Amniotic epithelial cell (primary cell): ENCODE measurements around the gene RAB40B.

Experiments used
- DNase-seq: peaks from one replicate; pipeline ENCODE4 v3.0.0-alpha.2; 2010; ENCODE audit warnings: low read depth

RAB40B gene

GRCh38 chr17:82692268-82692667, 6.2 kb downstream of the RAB40B start:
- DNase-seq = no peak

DNA sequence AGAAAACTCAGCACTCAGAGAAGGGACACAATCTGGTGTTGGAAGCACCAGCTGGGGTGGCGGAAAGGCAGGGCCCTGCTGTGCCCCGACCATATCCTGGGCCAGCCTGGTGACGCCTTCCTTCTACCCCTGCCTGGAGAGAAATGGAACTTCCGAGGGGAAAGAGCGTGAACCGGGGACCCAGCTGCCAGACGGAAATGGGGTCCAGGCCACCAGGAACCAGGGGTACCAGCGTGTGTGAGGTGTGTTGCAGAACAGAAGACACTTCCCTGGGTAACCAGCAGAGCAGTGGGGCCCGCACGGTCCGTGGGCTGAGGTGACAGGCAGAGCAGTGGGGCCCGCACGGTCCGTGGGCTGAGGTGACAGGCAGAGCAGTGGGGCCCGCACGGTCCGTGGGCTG, 6.8 kb downstream of the RAB40B start:
- no peak for DNase-seq

GRCh38 chr17:82690786-82691489, 7.6 kb downstream of the RAB40B start:
- DNase-seq = no peak

DNA sequence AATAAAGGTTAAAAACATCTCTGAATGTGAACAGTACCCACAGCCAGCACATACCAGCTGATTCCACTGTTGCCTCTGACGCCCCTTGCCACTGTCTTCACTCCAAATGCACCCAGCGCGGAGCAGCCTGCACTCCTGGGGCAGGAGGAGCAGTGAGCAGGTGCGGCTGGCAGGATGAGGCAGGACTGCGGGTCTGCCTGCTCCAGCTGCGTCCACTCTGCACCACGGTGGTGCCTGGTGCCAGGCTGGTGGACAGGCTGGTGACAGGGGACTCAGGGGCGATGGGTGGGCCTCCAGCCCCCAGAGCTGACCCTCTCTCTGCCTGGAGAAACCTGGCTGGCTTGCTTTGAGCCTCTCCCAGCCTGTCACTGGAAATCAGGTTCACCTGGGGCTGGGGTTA, 9.4 kb downstream of the RAB40B start:
- DNase-seq = no peak

GRCh38 chr17:82687871-82688270, 10.6 kb downstream of the RAB40B start:
- no peak for DNase-seq

GRCh38 chr17:82687375-82687861, 11.1 kb downstream of the RAB40B start:
- DNase-seq = peak; percentile 24

DNA sequence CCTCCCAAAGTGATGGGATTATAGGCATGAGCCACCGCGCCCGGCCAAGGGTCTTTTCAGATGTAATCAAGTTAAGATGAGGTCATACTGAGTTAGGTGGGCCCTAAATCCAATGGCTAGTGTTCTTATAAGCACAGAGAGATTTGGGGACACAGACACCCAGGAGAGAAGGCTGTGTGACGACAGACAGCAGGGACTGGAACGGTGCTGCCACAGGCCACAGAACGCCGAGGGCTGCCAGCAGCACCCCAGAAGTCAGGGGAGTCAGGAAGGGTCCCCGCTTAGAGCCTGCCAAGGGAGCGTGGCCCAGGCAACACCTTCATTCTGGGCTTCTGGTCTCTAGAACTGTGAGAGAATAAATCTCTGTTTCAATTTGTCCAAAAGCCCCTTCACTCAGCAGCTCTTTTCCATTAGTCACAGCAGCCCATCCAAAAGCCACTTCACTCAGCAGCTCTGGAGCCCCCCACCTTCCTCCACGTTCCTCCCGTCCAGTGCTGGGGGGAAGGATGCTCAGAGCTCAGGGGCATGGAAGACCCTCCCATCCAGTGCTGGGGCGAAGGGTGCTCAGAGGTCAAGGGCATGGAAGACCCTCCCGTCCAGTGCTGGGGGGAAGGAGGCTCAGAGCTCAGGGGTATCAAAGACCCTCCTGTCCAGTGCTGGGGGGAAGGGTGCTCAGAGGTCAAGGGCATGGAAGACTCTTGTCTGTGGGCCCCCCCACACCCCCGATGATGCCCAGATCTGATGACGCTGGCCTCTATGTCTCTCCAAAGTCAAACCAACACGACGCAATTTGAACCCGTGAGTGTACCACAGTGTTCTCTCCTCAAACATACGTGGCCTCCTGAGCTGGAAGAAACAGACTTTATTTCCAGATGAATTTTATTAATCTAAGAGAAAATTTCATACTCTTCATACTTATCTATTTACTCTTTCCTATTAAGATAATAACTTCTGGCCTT, 11.9 kb downstream of the RAB40B start:
- no peak for DNase-seq

GRCh38 chr17:82685291-82685690, 13.2 kb downstream of the RAB40B start:
- no peak for DNase-seq

DNA sequence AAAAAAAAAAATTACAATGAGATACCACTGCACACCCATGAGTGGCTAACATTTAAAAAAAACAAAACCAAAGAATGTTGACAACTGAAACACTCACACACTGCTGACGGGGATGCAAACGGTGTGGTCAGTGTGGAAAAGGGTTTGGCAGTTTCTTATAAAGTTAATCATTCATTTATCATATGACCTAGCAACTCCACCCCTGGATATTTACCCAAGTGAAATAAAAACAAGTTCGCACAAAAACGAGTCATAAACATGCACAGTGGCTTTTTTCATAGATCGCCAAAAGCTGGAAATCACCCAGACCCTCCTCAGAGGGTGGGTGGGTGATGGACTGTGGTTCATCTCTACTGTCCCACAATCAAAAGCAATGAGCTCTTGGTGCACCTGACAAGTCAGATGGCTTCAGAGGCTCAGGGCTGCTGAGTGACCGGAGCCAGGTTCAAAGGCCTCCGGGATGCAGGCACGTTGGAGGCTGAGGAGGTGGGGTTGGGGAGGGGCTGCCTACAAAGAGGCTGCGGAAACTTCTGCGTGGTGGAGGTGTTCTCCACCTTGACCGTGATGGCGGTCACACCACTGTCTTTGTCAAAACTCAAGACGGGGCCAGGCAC, 14.2 kb downstream of the RAB40B start:
- DNase-seq = no peak

DNA sequence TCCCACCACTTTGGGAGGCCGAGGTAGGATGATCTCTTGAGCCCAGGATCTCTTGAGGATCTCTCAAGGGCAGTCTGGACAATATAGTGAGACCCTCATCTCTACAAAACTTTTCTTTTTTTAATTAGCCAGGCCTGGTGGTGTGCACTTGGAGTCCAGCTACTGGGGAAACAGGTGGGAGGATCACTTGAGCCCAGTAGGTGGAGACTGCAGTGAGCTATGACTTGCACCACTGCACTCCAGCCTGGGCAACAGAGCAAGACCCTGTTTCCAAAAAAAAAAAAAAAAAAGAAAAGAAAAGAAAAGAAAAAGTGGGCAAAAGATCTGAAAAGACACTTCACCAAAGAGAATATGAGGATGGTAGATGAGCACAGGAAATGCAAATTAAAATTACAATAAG, 15.0 kb downstream of the RAB40B start:
- DNase-seq = no peak

GRCh38 chr17:82681547-82681946, 17.0 kb downstream of the RAB40B start:
- no peak for DNase-seq

DNA sequence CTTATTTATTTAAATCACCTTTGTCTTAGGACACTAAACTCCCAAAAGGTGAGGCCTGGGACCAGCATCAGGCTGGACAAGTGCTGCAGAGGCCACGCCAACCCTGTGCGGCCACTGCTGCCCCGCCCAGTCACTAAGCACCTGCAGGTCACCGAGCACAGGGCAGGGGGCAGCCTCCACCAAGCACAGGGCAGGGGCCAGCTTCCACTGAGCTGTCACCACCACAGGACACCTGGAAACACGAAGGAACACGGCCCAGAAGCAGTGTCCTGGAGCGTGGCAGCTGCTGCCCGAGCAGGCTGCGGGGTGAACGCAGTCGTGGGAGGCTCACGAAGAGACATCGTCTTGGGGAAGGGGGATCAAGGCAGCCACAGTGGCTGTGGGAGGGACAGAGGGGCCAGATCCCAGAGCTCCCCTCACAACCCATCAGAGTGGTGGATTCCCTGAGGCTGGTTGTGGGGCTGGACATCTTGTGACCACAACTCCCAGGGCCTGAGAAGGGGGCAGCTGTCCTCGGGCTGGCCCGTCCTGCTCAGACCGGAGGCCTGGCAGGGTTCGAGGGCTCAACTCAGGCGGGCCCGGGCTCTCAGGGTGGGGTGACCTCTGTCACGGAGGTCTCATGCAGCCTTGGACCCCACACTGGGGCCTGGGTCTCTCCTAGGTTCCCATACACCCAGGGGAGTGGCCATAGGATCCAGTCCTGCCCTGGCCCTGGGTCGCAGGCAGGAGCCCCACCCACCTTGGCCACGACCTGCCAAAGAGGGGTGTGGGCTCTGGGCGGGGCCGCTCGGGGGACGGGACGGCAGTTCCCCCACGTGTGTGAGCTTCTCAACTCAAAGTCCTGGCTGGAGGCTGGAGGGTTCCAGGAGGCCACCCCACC, 18.7 kb downstream of the RAB40B start:
- DNase-seq = no peak

DNA sequence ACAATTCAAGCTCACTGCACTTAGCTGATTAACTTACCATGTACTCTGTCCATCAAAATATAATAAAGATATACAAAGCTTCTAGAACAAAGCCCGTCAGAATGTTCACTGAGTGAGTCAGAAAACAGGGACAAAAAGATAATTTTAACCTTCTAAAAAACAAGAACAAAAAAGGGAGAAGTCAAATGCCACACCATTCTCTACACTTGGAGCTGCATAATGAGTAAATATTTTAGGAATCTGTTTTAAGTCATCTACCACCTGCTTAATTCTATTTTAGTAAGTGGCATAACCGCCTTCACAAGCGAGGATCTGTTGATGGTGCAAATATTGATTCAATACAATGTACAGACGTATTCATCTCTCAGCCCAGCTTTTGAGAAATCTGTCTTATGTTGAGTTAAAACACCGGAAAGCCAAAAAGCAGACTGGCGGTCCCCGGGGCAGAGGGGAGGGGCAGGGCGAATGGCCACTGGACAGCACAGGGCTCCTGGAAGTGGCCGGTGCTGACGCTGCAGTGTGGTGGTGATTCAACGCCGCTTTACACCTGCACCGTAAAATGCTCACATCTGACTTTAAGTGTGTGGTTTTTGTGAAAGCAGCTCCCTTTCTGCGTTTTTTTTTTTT, 20.1 kb downstream of the RAB40B start:
- DNase-seq = no peak

DNA sequence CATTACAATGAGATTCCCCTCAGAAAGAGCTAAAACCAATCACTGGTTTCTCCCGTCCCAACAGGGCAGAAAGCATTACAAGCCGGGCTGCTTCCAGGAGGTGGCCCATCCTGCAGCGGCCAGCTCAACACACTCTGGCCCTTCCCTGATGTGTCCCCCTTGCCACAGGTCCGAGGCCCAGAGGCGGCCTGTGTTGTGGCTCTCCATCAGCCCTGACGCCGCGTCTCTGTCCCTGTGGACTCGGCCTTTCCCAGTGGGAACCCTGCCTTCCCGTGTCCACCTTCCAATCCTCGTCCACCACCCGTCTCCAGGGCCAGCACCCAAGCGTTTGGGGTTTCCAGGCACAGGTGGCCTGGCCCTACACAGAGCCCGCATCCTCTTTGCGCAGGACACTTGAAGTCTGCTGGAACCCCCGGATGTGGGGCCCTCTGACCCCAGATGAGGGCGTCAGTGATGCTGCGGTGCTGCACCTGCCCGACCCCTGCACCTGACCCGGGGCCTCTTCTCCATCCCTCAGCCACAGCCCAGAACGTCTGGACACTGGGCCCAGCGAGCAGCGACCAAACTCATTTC, 21.1 kb downstream of the RAB40B start:
- DNase-seq = no peak

DNA sequence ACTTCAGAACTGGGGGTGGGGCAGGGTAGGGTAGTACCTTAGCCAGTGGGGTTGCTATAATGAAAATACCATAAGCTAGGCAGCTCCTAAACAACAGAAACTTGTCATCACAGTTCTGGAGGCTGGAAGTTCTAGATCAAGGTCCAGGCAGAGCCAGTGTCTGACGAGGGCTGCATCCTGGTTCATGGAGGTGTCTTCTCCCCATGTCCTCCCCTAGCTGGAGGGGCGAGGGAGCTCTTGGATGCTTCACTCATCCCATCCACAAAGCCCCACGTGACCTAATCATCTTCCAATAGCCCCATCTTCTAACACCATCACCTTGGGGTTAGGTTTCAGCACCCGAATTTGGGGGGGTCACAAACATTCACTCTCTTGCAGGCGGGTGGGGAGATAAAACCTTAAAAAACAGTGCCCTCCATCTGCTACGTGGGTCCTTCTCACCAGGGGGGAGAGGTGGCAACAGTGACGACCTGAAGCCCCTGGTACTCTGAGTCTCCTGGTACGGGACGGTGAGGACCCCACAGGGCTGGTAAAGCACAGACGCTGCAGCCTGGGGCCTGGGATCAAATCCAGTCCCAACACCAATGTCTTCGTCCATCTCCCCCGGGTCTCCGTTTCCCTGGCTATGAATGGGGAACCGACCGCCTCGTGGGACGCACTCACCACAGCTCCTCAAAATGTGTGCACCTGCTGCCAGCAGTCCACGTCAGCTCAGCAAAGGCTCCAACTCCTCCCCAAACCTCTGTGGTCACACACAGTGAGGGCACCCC, 22.8 kb downstream of the RAB40B start:
- DNase-seq = no peak

DNA sequence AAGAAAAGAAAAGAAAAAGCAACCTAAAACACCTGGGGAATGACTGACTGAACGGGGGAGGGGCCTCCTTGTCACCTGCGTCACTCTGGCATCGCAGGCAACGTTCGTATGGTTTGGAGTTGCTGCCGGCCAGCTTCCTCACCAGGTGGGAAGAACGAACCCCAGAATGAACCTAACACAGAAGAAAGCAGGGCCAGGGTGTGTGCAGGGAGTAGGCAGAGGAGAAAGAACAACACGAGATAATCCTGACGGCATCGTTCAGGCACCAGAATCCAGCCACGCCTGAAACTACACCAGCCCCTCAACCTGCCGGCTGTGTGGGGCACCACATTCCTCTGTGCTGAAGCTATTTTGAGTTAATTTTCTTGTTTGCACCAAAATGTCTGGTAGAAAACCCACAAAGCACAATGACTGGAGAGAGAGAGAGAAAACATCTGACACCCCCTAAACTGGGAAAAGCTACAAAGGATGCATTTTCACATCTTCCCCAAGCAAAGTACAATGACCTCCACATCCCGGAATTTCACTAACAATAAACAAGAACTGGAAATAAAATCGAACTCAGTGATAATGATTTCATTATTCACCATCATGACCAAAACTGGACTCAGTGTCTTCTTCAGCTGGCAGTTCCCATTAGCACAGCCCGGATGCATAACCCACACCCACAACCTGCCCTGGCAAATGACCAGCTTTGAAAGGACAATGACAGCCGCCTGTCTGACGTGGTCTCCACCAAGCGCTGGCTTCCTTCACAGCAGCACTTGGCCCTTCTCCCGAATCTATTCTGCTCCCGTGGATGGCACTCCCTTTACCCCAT, 23.6 kb downstream of the RAB40B start:
- no peak for DNase-seq

GRCh38 chr17:82670661-82671450, 27.6 kb downstream of the RAB40B start:
- no peak for DNase-seq

GRCh38 chr17:82668631-82669099, 29.8 kb downstream of the RAB40B start:
- peak; percentile 67 for DNase-seq
